GM18526 (cell line): ENCODE results near the gene KRT20.

Source experiments
- POLR2A ChIP-seq: IDR thresholded peaks from 3 replicates; pipeline ENCODE4 v1.6.1; 2011; ENCODE audit not compliant: insufficient read length; ENCODE audit errors: extremely low read depth

The KRT20 gene

DNA sequence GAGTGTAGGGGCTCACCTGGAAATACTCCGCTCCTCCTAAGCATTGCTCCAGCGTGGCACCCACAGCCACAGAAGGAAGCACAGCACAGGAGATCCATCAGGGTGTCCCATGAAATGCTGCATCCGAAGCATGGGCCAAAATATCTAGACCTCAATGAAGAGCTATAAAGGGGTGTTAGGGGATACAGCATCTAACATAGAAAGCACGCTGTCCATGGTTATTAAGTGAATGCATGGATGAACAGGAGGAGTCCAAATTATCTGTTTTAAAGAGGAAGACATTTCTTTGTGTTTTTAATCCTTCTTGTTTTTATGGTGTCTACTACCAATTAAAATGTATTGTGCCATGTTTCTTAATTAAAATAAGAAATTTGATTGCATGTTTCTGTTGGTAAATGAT, 21.6 kb upstream of the KRT20 start:
- no peak for TF ChIP-seq POLR2A

DNA sequence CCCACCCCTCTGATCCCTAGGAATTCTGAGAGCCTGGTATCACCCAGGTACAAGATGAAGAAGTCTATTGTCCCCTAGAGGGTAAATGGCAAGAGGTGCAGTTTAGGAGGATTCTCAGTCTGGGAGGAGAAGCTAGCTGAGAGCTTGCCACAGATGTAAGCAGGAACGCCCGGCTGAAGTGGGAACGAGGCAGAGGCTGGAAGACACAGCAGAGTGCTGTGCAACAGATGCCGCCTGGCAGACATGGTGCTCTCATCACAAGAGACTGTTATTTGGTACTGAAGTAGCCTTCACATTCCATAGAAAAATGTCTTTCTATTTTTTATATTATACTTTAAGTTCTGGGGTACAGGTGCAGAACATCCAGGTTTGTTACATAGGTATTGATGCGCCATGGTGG, 20.3 kb upstream of the KRT20 start:
- no peak for TF ChIP-seq POLR2A

DNA sequence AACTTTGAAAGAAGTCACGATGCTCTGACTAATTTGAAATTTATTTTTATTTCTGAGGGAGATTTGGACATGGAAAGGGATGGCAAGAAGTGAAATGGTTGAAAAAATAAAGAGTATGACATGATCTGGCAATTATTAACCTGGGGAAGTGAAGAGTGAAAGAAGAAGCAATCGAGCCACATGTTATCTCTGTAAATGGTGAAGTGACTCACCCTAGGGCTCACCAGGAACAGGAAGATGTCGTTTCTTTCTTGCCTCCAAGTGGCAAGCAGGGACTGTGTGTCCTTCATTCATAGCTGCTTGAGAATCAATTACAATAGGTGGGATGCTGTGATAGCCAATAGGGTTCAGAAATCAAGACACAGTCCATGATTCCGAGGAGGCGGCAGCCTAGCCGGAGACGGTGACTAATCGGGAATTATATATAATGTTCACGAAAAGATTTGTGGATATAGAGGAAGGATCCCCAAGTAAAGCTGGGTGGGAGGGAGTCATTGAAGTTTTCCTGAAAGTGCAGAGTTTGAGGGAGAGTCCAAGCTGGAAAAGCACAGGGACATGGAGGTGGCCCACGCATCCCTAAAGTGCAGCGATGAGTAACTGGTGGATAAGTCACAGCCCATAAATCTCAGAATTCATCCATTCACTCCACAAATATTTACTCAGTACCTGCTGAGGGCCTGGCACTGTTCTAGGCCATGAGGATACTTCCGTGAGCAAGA, 18.2 kb upstream of the KRT20 start:
- no peak for TF ChIP-seq POLR2A

DNA sequence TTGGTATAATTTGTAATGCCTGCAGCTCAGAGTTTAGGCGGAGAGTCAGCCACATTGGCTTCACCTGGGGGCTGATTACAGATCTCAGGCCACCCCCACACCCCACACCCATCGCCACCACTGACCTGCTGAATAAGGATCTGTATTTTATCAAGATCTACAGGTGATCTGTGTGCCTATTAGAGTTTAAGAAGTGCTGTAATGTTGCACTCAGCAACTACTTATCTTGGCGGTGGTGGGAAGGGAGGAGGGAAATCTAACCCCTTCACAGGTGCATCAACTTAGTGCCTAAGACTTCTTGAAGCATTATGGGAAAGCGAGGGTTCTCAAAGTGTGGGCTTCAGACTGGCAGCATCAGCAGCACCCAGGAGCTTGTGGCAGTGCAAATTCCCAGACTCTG, 17.5 kb upstream of the KRT20 start:
- TF ChIP-seq POLR2A, result no peak

DNA sequence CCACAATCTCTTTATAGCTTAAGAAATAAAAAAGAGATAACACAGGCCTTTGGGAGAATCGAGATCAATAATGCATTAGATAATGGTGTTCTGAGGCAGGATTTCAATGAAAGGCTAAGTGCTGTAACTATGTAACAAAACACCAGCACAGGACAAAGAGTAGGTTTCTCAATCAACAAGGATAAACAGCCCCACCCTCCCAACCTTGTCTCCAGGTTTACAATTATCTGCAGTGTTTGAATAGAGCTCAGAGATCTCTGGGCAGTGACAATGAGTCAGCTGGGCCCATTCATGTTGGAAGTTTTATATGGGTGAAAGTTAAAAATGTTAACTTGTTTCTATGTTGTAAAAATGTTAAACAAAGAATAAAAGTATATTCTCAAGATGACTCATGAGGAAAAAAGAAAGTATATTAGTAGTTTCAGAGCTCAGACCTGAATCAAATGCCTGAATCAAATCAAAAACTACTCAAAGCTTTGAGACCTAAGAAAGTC, 17.0 kb upstream of the KRT20 start:
- no peak for TF ChIP-seq POLR2A

DNA sequence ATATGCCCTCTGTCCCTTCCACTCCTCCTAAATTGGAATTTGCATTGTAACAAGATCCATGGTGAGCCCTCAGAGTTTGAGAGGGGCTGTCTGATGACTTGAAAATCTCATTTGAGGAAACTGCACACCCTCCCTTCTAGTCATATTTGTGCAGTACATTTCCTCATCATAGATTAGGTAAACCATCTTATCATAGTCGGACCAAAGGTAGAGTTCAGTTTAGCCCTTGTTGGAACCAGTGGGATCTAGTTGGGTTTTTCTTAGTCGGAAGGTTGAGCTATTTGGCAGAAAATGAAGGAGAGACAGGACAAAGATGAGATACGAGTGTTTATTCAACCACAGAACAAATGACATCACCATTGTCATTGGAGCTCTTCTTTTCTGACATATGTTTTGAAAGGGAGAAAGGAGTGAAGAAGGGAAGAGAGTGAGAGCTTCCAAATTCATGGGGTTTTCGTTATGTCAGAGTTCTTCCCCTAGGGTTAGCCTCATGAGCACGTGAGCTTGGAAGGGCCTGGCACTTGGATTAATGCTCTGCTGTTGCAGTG, 15.8 kb upstream of the KRT20 start:
- no peak for TF ChIP-seq POLR2A

DNA sequence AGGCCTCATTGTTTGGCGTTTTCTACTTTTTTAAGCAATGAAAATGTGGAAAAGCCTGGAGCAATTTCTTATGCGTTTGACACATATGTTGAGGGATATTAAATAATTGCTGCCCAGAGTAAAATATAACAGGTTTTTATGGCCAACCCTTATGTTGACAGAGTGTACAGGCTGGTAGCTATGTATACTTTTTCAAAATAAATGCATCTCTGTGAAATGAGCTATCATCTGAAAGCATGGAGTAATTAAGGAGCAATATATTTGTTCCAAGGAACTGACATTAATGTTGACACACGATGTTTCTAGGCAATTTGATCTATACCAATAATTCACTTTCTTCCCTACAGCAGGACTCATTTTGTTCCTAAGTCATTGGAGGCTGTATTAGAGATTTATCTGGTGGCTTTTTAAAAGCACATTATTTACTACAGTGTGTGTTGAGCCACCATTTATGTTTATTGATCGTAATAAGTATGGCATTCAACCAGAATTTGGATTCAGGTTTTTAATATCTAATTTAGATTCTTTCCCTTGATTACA, 11.9 kb upstream of the KRT20 start:
- TF ChIP-seq POLR2A, result no peak

DNA sequence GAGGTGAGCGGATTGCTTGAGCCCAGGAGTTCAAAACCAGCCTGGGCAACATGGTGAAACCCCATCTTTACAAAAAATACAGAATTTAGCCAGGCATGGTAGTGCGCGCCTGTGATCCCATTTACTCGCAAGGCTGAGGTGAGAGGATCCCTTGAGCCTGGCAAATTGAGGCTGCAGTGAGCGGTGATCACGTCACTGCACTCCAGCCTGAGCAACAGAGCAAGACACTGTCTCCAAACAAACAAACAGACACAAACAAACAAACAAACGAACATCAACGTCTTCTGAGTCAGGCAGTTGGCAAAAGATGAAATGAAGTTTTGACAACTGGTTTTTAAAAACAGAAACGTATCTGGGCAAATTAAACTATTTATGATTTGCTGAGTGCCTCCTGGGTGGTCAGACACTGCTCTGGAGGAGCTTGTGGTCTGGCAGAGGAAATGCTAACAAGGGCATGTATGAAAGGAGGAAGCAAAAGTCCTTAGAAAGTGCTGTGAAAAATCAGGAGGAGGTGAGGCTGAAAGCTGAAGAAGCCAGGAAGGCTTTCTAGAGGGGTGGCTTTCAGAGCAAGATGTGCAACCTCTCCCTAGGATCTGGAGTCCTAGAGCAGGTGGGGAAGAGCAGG, 10.2 kb upstream of the KRT20 start:
- no peak for TF ChIP-seq POLR2A

DNA sequence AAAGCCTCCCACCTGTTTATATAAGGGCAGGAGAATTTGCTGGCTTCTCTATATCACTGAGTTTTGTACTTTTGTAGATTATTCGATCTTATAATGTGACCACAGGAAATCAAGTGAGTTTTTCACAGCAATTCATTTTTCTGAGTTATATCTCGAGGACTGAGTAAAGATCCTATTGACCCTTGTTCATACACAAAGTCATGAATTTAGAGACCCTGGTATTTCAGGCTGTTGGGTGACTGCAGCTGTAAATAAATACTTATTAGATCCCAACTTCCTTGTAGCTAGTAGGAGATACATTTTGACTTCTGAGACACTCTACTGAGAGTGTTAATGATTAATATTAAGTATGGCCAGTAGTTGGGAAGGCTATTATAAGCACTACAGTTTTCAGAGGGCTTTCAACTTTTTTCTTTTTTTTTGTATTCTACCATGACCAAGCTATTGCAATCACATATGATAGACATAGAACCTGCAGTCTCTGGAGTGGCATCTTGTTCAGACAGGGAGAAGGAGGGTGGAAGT, 3.2 kb upstream of the KRT20 start:
- TF ChIP-seq POLR2A, result no peak

DNA sequence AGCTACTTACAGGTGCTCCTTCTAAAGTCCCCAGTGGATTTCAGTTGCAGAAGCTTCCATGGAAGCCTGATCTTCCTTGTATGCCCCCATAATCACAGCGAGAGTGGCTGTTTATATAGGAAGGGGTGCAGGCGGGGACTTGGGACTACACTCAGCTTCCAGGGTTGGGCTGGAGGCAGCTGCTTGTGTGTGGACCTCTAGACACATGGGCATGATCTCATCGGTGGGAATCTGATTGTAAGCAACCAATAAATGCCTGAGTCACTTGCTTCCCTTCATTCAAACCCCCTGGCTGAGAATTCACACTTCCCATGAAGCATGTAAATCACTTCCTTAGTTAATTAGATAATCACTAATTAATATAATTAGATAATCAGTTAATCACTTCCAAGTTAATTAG, 1.0 kb upstream of the KRT20 start:
- no peak for TF ChIP-seq POLR2A

DNA sequence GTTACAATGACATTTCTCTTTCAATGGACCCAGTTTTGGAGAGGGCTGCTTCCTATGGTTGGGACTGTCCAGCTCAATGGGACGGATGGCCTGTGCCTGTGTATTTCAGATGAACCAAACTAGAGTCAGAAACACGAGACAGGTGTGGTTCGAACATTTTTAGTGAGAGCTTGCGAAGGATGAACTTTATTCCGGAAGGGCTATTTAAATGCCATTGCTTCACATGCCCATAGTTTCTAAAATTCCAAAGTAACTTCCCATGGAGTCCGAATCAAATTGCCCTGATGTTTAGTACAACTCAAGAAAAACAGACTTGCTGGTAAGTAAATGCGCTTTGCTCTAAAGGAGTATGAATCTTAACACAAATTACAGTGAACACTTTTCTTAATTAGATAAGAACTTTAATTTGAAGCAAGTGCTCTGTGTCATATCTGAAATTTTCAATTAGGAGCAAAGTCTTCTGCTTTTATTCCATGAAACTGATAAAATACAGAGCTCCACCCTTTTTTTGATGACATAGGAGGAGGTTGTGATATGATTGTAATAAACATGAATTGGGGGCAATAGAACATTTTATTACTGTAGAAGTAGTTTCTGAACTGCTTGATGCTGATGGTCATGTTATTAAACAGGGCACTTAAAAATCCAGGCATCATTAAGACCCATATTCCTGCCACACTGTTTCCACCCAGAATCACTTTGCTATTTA, 1.3 kb downstream of the KRT20 start:
- TF ChIP-seq POLR2A, result no peak

DNA sequence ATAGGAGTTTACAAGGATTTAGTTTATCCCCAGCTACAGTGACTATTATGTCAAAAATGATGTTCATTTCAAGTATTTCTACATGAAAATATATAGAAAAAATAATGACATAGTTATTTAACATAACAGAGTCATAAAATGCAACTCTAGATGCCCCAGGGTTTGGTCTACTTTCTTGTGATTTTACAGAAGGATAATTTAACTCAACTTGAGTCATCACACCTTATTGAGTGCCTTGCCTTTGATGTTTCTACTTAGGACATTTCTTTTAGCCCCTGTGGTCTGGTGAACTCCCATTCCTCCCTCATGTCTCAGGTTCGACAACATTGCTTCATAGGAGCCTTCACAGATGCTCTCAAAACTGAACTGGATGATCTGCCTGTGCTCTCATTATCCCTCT, 2.0 kb downstream of the KRT20 start:
- TF ChIP-seq POLR2A, result no peak

DNA sequence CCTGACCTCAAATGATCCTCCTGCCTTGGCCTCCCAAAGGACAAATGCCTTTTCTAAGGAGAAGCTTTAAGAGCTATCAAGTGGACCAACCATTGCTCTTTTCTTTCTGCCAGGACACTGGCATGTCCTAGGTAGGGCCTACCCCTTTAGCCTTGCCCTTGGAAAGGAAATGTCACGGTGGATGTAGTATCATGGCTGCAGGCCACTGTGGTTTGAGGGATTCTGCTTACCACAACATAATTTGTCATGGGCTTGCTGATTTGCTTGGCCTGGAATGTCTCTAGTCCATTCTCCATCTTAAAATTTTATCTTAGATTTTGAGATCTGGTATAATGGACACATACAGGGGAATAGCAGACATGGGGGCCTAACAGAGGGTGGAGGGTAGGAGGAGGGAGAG, 6.0 kb downstream of the KRT20 start:
- TF ChIP-seq POLR2A, result no peak

DNA sequence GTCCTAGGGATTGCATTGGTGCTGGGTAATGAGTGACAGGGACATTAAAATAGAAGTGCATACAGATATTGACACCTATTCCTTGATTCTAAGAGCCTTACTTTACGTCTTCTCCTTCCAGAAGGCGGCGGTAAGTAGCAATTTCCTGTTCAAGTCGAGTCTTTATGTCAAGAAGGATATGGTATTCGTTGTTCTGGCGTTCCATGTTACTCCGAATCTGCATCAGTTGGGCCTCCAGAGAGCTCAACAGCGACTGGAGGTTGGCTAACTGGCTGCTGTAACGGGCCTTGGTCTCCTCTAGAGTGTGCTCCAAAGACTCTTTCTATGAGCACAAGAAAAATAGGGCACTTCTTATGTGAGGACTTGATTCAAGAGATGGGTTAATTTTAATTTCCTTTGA, 7.0 kb downstream of the KRT20 start:
- TF ChIP-seq POLR2A, result no peak

DNA sequence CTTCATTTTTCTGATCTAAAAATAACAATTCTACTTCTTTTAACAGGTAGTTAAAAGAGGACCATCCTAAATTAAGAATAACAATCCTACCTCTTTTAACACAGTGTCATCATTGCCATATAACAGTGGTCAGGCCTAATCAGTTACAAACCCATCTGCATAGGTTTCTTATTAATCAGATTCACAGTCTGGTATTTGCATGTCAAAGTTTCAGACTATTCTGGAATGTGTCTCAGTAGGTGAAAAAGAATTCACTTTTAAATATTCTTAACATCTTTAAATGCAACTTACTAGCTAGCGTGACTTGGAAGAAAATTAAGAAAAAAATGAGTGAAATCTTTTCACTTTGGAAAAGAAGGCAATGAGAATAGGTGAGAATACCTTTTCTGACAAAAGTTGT, 11.2 kb downstream of the KRT20 start:
- TF ChIP-seq POLR2A, result no peak
